Thyroid gland (tissue), 4 donors: Measurements from ENCODE around the gene MGMT.

Experiments used
- CTCF ChIP-seq, 6 experiments: fragments of 200-600 bp in 3 of 6; fragments of 450-650 bp in 3 of 6; sonication (generic) in 3 of 6; IDR thresholded peaks; one replicate each; pipeline ENCODE4 v1.5.1; 2016 to 2019; ENCODE audit warnings: antibody characterized with exemption in 6 of 6, mild to moderate bottlenecking in 2 of 6, inconsistent platforms in 1 of 6, moderate library complexity in 1 of 6
- POLR2A ChIP-seq, 2 donors: fragments of 450-650 bp; IDR thresholded peaks; one replicate each; pipeline ENCODE4 v1.6.1; 2017; ENCODE audit warnings: antibody characterized with exemption in 2 of 2, mild to moderate bottlenecking in 2 of 2, moderate library complexity in 1 of 2

GRCh38 chr10:129541748-129542487 lies 74.9 kb downstream of the MGMT start:
- TF ChIP-seq POLR2A (IDR thresholded peaks at IDR 0.05) (no peak), CTCF (IDR thresholded peaks at IDR 0.05) (no peak)
